WI38 (cell line): Measurements from ENCODE around the gene DNAJC21.

Experiments
- H3K4me3 ChIP-seq: 2 replicates; pipeline ENCODE4 v1.5.1; 2011; ENCODE audit warnings: low read depth, mild to moderate bottlenecking, control low read depth, low read length
- CTCF ChIP-seq: IDR thresholded peaks from 2 replicates; pipeline ENCODE4 v1.5.1; 2012; ENCODE audit warnings: low read depth, mild to moderate bottlenecking, control low read depth, low read length

DNAJC21 gene

GRCh38 chr5:34930870-34931269 lies 1.5 kb downstream of the DNAJC21 start:
- TF ChIP-seq CTCF: no peak
- H3K4me3 ChIP-seq: peak overlapping the region; percentile 87

- no peak overlapping the region for H3K4me3 ChIP-seq
- no peak for TF ChIP-seq CTCF
These were observed 3.6 kb downstream of the DNAJC21 start for GRCh38 chr5:34932947-34933346.

GRCh38 chr5:34941936-34942335 lies 12.6 kb downstream of the DNAJC21 start:
- TF ChIP-seq CTCF: no peak

GRCh38 chr5:34944044-34944443 lies 14.7 kb downstream of the DNAJC21 start:
- TF ChIP-seq CTCF: no peak
- no peak overlapping the region for H3K4me3 ChIP-seq

More at GRCh38 chr5:34941936-34942335, 12.6 kb downstream of the DNAJC21 start:
- H3K4me3 ChIP-seq: no peak overlapping the region

GRCh38 chr5:34944460-34945047 lies 15.2 kb downstream of the DNAJC21 start:
- no peak overlapping the region for H3K4me3 ChIP-seq
- TF ChIP-seq CTCF: no peak

- no peak for TF ChIP-seq CTCF
These were observed 28.0 kb downstream of the DNAJC21 start for GRCh38 chr5:34957321-34957720.

GRCh38 chr5:34957857-34958690 lies 28.7 kb downstream of the DNAJC21 start:
- no peak overlapping the region for H3K4me3 ChIP-seq
- TF ChIP-seq CTCF: peak; percentile 65

More at GRCh38 chr5:34957321-34957720, 28.0 kb downstream of the DNAJC21 start:
- no peak overlapping the region for H3K4me3 ChIP-seq
